NCI-H524 treated with DMSO at 0.1 percent for 48 hours (cell line): Measurements from ENCODE around the gene FCGBP.
"Not testable (repeated sequence)": the region's sequence is repeated elsewhere in the genome, so short reads cannot be mapped to it uniquely, and the experiment has no call there.

Source experiments
- DNase-seq: peaks from one replicate; lab custom pipeline; 2025; lab: John Stamatoyannopoulos, UW

Gene FCGBP

GRCh38 chr19:39917561-39918182 lies 16.8 kb downstream of the FCGBP start:
- no peak for DNase-seq

- DNase-seq, result no peak
Observed at GRCh38 chr19:39916851-39917396, 17.5 kb downstream of the FCGBP start.

DNA sequence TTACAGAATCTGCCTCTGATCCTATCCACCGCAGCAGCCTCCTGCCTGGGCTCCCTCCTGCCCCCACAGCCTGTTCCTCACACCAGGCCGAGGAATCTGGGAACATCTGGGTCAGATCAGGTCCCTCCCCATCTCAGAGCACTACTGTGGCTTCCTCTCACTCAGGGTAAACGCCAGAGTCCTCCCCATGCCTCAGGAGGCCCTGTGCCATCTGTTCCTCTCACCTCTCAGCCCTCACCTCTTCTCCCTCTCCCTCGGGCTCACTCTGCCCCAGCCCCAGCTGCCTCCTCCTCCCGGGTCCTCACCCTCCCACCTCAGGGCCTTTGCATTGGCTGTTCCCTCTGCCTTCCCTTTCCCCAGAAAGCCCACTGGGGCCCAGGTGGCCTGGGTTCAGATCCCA lies 18.2 kb downstream of the FCGBP start:
- DNase-seq, result no peak

DNA sequence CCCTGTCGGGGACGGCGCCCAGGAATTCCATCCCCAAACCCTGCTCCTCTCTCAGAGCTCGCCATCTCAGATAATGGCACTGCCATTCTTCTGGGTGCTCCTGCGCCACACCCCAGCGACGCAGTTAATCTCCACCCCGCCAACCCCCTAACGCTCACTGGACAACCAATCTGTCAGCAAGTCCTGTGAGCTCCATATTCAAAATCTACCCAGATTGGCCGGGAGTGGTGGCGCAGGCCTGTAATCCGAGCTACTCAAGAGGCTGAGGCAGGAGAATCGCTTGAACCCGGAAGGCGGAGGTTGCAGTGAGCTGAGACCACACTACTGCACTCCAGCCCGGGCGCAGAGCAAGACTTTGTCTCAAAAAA lies 18.6 kb downstream of the FCGBP start:
- no peak for DNase-seq

DNA sequence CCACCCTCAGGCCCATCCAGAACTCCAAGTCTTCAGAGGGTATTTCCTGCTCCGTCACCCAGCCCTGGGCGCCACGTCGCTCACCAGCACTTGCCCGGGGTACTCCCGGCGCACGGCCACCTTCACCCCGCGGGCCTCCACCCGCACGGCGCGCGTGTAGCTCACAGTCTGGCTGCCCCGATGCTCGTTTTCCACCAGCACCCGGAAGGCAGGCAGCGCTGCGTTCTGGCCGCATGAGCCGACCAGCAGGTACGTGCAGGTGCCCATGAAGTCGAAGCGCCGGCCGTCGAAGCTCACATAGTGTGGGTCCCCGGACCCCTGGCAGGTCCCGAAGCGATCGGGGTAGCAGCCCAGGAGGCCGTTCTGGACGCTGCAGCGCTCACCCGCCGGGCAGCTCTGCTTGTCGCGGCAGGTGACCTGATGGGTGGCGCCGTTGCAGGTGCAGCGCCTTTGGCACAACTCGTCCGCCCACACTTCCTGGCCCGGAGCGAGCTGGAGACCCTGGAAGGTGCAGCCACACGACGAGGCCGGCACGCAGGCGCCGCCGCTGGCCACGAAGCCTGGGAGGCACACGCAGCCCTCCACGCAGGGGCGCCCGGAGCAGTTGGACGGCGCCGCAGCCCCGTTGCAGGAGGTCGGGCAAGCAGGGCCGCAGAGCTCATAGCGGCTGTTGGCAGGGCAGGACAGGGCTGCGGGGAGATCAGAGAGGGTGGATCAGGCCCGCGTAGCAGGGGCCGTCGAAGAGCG lies 19.2 kb downstream of the FCGBP start:
- no peak for DNase-seq

GRCh38 chr19:39913682-39914333 lies 20.6 kb downstream of the FCGBP start:
- DNase-seq, result no peak

DNA sequence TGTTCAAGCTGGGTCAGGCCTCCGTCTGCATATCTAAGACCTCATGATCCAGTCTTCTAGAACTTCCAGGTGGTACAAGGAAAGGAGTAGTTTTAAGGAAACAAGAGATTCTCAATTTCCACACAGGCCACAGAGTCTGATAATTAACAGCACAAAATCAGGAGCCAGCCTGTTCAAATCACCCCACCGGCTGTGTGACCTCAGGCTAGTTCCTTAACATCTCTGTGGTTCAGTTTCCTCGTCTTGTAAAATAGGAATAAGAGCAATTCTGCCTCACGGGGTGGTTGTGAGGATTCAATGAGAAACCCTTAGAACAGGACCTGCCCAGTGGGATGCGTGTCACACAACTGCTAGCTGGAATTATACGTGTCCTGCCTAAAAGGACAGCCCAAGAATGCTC lies 25.6 kb downstream of the FCGBP start:
- no peak for DNase-seq

DNA sequence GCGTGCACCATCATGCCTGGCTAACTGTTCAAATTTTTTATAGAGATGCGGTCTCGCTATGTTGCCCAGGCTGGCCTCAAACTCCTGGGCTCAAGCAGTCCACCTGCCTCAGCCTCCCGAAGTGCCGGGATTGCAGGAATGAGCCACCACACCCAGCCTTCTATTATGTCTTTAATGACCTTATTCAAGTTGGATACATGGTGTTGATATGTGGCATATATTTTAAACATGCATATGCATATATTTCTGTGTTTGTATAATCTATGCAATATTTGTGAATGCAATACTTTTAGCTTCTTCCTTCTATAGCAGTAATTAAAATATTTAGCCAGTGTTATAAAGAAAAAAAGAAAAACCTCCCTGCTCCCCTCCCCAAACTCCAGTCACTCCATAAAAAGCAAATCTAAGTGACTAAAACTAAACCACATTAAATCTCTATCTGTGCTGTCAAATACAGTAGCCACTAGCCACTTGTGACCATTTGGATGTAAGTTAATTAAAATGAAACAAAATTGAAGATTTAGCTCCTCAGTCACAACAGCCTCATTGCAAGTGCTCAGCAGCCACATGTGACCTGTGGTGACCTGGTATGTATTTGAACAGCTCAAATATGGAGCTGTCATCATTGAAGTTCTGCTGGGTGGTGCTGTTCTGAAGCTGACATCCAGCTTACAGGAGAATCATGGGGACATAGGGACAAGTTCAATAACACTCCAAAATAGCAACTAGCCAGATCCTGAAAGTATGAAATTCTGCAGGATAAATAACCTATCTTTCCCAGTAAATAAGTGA lies 27.4 kb downstream of the FCGBP start:
- no peak for DNase-seq

GRCh38 chr19:39906283-39906682 lies 28.2 kb downstream of the FCGBP start:
- no peak for DNase-seq

DNA sequence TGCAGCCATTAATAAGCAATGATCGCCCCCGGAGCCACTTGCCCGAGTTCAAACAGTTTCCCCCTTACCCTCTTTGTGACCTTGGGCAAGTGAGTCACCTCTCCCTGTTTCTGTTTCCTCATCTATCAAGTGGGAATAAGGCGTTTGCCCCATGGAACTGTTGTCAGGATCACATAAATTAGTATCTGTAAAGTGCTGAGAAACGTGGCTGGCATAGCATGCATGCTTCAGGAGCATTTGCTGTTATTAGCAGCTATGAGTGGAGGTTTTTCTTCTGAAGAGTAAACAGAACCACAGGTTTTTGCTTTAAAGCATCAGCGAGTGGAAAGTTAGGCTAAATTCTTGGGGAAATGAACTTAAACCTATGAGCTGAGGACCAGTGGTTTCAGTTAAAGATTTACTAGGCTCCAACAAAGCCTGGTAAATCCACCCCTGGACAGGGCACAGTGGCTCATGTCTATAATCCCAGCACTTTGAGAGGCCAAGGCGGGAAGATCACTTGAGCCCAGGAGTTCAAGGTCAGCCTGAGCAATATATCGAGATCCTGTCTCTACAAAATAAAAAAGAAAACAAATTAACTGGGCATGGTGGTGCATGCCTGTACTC lies 30.8 kb downstream of the FCGBP start:
- not testable (repeated sequence) for DNase-seq

- DNase-seq, result not testable (repeated sequence)
Observed at GRCh38 chr19:39902326-39902725, 32.1 kb downstream of the FCGBP start.

DNA sequence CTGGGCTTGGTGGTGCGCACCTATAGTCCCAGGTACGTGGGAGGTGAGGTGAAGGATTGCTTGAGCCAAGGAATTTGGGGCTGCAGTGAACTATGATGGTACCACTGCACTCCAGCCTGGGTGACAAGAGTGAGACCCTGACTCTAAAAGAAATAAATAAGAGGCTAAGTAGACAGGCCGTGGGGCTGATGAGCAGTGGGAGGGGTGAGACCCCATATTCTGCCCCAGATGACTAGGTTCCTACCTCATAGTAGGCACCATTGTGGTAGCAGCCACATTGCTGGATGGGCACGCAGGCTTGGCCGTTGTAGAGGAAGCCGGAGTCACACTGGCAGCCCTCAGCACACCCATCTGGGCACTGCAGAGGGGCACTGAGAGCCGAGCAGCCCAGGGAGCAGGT lies 32.8 kb downstream of the FCGBP start:
- DNase-seq, result not testable (repeated sequence)

DNA sequence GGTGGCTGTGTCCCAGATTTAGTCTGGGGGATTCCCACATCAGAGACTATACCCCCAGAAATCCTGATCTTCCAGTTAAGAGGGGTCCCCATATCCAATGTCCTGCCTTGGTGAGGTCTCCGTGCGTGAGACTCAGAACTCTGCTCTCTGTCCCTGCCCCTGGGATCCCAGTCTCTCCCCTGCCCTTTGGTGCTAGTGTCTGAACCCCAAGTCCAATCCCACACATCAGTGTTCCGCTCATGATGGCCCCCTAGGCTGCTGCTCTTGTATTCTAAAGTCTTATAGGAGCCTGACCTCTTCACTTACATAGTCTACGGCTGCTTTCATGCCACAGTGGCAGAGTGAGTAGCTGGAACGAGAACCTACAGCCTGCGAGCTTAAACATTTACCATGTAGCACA lies 35.6 kb downstream of the FCGBP start:
- DNase-seq, result not testable (repeated sequence)

DNA sequence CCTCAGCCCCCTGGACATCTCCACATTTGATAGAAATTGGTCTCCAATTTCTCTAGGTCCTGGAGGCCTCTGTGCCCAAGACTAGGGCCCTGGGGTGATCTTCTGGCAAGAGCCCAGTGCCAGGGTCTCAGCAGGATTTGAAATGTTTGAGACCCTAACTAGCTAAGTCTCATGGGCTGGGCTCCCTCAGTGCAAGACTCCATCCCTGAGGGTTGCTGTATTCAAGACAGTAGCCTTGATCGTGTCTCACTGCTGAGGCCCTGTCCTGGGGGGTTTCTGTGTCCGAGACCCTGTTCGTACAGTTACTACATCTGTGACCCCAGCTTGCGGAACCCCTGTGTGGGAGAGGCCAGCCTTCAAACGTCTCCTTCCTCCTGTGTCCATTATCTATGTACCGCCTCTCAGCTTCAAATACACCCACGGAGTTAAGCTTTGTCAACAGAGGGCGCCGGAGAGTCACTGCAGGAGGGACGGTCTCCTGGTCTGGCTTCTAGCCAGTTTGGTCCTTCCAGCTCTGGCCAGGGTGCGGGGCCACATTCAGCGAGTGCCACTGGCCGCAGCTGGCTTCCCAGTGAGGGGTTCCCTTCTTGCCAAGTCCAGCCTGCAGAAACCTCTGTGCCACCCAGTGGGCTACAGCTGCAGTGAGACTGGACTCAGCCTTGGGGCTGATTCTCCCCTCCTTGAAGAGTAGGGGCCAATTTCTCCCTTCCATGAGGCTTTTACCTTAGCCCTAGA lies 36.8 kb downstream of the FCGBP start:
- DNase-seq, result not testable (repeated sequence)

DNA sequence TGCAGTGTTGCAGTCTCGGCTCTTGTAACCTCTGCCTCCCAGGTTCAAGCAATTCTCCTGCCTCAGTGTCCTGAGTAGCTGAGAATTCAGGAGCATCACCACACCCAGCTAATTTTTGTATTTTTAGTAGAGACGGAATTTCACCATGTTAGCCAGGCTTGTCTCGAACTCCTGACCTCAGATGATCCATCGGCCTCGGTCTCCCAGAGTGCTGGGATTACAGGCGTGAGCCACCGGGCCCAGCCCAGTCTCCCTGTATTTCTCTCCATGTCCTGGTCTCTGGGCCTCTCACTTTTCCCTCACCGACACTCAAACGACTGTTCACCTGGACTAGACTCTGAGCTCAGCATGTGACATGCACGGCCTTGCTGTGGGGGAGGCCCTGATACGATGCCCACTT lies 39.3 kb downstream of the FCGBP start:
- DNase-seq, result not testable (repeated sequence)

GRCh38 chr19:39894236-39894606 lies 40.2 kb downstream of the FCGBP start:
- DNase-seq, result not testable (repeated sequence)

DNA sequence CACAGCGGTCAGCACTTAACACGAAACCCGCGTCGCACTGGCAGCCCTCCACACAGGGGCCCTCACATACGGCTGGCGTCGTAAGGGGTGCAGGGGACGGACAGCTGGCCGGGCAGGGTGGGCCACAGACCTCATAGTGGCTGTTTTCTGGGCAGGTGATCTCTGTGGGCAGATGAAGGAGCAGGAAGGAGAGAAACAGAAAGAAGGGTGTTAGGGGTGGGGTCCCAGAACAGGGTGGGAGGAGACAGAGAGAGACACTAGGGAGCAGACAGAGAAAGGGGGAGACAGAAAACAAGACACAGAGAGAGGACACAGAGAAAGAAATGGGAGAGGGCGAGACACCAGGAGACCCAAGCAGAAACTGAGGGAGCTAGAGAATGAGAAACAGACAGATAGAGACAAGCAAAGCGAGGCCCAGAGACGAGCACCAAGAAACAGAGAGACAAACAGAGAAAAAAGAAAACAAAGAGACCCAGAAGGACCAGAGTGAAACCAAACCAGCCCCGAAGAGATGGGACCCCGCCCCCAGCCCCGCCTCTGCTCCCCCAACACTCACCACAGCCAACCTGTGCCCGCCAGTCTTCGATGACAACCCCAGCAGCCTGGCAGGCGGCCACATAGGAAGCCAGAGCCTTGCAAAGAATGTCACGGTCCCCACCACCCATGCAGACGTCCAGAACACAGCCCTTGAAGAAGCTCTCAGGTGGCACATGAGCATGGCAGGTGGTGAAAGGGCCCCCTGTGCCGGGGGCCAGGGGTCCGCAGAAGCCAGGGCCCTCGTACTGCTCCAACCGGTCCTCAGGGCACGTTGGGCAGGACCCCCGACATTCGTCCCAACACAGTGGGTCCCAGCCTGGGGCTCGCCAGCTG lies 40.8 kb downstream of the FCGBP start:
- not testable (repeated sequence) for DNase-seq

- not testable (repeated sequence) for DNase-seq
Observed at GRCh38 chr19:39892506-39892902, 41.9 kb downstream of the FCGBP start.

DNA sequence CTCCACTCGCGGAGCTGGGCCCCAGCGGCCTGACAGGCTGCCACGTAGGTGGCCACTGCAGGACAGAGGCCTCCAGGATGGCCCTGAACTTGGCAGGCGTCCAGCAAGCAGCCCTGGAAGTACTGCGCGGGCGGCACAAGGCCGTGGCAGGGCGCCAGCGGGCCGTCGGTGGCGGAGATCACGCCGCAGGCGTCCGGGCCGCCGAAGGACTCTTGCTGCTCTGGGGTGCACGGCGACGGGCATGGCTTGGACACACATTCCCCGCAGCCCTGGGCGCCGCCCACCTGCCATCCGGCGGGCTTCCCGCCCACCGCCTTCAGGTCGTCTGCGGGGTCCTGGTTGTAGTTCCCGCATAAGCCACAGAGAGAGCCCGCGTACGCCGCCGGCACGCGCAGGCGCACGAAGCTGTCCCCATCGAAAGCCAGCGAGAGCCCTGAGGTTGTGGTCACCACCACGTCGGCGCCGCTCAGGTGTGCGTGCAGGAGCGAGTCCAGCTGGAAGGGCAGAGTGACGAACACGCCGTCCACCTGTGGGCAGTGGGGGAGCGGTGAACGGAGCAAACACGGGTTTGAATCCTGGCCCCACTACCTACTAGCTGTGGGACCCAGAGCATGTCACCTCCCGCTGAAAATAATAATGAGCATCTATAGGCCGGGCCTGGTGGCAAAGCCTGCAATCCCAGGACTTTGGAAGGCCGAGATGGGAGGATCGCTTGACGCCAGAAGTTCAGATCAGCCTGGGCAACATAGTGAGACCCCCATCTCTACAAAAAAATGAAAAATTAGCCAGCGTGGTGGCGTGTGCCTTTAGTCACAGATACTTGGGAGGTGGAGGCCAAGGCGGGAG lies 42.6 kb downstream of the FCGBP start:
- DNase-seq, result not testable (repeated sequence)
